Measurements from ENCODE around the gene ZC3H14.

DNA sequence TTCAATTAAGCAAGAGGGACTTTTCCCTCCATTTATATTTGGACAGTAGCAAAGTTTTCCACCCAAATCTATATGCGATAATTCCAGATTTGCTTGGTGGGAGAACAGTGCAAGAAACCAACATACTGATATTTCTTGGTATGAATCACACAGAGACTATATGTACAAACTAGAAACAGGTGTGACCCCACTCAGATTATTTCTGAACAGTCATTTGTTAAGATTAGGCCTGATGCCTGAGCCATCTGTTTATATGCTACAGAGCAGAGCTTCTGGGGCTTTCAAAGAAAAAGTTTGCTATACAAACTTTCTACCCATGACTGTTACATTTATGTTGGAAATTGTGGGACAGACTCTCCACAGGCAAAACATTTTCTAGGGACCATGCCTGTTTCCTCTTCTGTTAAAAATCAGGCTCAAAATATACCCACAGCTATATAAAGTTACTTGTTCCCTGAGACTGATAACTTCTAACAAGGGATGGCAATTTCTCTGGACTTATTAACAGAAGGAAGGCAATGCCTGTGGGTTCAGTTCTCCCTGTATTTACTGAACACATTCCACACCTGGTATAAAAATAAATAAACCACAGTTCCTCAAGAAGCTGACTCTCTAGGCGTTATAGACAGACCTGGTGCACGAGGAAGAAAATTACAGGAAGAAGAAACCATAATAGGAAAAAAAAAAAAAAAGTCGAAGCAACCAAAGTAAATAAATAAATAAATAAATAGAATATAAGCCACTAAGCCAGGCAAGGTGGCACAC is 16.0 kb upstream of the ZC3H14 start:
- TF ChIP-seq EZH2 (IDR thresholded peaks at IDR 0.05; ENCODE audit: borderline replicate concordance): no peak
- TF ChIP-seq, protein P1, sequence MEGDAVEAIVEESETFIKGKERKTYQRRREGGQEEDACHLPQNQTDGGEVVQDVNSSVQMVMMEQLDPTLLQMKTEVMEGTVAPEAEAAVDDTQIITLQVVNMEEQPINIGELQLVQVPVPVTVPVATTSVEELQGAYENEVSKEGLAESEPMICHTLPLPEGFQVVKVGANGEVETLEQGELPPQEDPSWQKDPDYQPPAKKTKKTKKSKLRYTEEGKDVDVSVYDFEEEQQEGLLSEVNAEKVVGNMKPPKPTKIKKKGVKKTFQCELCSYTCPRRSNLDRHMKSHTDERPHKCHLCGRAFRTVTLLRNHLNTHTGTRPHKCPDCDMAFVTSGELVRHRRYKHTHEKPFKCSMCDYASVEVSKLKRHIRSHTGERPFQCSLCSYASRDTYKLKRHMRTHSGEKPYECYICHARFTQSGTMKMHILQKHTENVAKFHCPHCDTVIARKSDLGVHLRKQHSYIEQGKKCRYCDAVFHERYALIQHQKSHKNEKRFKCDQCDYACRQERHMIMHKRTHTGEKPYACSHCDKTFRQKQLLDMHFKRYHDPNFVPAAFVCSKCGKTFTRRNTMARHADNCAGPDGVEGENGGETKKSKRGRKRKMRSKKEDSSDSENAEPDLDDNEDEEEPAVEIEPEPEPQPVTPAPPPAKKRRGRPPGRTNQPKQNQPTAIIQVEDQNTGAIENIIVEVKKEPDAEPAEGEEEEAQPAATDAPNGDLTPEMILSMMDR (IDR thresholded peaks at IDR 0.05; ENCODE audit: poor library complexity): no peak
